ENCODE data around the gene NT5C.

Gene NT5C

GRCh38 chr17:75152922-75153779, 21.6 kb upstream of the NT5C start:
- no peak for DNase-seq (ENCODE audit: low read depth)
- peak overlapping the region; percentile 95 for H3K4me3 ChIP-seq (ENCODE audit: low read length)
- TF ChIP-seq, protein P1, sequence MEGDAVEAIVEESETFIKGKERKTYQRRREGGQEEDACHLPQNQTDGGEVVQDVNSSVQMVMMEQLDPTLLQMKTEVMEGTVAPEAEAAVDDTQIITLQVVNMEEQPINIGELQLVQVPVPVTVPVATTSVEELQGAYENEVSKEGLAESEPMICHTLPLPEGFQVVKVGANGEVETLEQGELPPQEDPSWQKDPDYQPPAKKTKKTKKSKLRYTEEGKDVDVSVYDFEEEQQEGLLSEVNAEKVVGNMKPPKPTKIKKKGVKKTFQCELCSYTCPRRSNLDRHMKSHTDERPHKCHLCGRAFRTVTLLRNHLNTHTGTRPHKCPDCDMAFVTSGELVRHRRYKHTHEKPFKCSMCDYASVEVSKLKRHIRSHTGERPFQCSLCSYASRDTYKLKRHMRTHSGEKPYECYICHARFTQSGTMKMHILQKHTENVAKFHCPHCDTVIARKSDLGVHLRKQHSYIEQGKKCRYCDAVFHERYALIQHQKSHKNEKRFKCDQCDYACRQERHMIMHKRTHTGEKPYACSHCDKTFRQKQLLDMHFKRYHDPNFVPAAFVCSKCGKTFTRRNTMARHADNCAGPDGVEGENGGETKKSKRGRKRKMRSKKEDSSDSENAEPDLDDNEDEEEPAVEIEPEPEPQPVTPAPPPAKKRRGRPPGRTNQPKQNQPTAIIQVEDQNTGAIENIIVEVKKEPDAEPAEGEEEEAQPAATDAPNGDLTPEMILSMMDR (conservative IDR thresholded peaks at IDR 0.05; ENCODE audit: low read depth, low read length), result no peak

- H3K4me3 ChIP-seq (ENCODE audit: low read length), result peak overlapping the region; percentile 95
- TF ChIP-seq, protein P1 (conservative IDR thresholded peaks at IDR 0.05; ENCODE audit: low read depth, low read length), result no peak
- no peak for DNase-seq (ENCODE audit: low read depth)
Measured at GRCh38 chr17:75152523-75152921, 21.0 kb upstream of the NT5C start.

- TF ChIP-seq, protein P1 (conservative IDR thresholded peaks at IDR 0.05; ENCODE audit: low read depth, low read length), result no peak
- DNase-seq (ENCODE audit: low read depth), result no peak
- H3K4me3 ChIP-seq (ENCODE audit: low read length), result peak overlapping the region; percentile 95
Measured at GRCh38 chr17:75151930-75152329, 20.4 kb upstream of the NT5C start.

DNA sequence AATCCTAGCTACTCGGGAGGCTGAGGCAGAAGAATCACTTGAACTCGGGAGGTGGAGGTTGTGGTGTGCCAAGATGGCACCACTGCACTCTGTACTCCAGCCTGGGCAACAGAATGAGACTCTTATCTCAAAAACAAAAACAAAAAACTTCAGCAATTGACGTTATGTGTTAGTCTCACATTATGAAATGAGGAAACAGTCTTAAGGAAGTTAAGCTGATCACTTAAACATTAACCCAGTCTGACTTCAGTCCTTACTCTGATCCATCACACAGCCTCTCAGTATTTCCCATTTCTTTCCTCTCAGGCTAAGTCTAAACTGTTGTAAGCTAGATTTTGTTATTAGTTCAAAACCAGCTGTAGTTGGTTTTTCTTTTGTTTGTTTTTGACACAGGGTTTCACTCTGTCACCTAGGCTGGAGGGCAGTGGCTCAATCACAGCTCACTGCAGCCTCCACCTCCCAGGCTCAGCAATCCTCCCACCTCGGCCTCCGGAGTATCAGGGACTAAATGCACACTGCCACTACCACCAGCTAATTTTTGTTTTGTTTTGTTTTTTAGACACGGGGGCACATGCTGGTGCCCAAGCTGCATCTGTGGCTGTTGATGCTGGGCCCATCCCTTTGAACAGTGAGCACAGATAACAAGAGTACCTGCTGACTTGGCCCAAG, 16.5 kb upstream of the NT5C start:
- TF ChIP-seq, protein P1 (conservative IDR thresholded peaks at IDR 0.05; ENCODE audit: low read depth, low read length), result no peak
- H3K4me3 ChIP-seq (ENCODE audit: low read length), result no peak overlapping the region
- no peak for DNase-seq (ENCODE audit: low read depth)

DNA sequence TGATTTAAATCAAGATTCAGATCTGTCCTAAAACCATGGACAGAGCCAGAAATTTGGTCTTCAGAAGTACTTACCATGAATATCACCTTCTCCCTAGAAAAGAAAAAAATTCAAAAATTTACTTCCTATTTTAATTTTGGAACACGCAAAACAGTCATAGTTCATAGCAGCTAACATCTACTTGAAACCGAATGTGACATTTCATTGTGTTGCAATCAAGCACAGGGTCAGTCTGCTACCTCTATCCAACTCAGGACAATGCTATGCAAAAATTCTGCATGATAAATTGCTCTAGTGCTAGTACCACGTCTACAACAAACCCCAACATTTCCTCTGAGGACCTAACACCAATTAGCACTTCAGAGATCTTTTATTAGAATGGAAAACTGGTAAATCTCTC, 15.1 kb upstream of the NT5C start:
- DNase-seq (ENCODE audit: low read depth), result no peak
- no peak overlapping the region for H3K4me3 ChIP-seq (ENCODE audit: low read length)
- TF ChIP-seq, protein P1 (conservative IDR thresholded peaks at IDR 0.05; ENCODE audit: low read depth, low read length), result no peak

GRCh38 chr17:75144816-75145512, 13.4 kb upstream of the NT5C start:
- DNase-seq (ENCODE audit: low read depth), result no peak
- H3K4me3 ChIP-seq (ENCODE audit: low read length), result no peak overlapping the region
- TF ChIP-seq, protein P1 (conservative IDR thresholded peaks at IDR 0.05; ENCODE audit: low read depth, low read length), result no peak

Data from retinal pigment epithelial cell (primary cell).